VCaP (cell line): ENCODE measurements around the gene FCRL1.

Experiments used
- H3K27ac ChIP-seq: fragments of 450-650 bp; 2 replicates; pipeline ENCODE4 v1.5.1; 2017
- CTCF ChIP-seq: fragments of 450-650 bp; conservative IDR thresholded peaks from 2 replicates; pipeline ENCODE4 v1.5.1; 2017; ENCODE audit warnings: mild to moderate bottlenecking, moderate library complexity

FCRL1 gene

GRCh38 chr1:157803851-157804250 is 16.1 kb downstream of the FCRL1 start:
- no peak overlapping the region for H3K27ac ChIP-seq
- TF ChIP-seq CTCF = no peak

- no peak overlapping the region for H3K27ac ChIP-seq
- no peak for TF ChIP-seq CTCF
Measured at GRCh38 chr1:157799996-157800395, 19.9 kb downstream of the FCRL1 start.

- H3K27ac ChIP-seq = no peak overlapping the region
- no peak for TF ChIP-seq CTCF
Measured at GRCh38 chr1:157798211-157798610, 21.7 kb downstream of the FCRL1 start.

- TF ChIP-seq CTCF = no peak
- no peak overlapping the region for H3K27ac ChIP-seq
Measured at GRCh38 chr1:157785248-157785647, 34.7 kb downstream of the FCRL1 start.

- TF ChIP-seq CTCF = no peak
- H3K27ac ChIP-seq = no peak overlapping the region
Measured at GRCh38 chr1:157784801-157785200, 35.1 kb downstream of the FCRL1 start.

- TF ChIP-seq CTCF = no peak
- no peak overlapping the region for H3K27ac ChIP-seq
Measured at GRCh38 chr1:157782931-157783330, 37.0 kb downstream of the FCRL1 start.

GRCh38 chr1:157781048-157781447 is 38.9 kb downstream of the FCRL1 start:
- H3K27ac ChIP-seq = no peak overlapping the region
- TF ChIP-seq CTCF = no peak

- no peak for TF ChIP-seq CTCF
- H3K27ac ChIP-seq = no peak within 1 kb of the TSS
Measured at GRCh38 chr1:157776971-157777391, 42.9 kb downstream of the FCRL1 start, which contains the start of gene FCRL2. FCRL2 (minus strand) TSS chr1:157777132; CDS start chr1:157777073, 59 bp downstream.
